SU-DHL-6 (cell line): ENCODE results near the gene NEURL1B.

ENCODE experiments used
- H2AFZ ChIP-seq: fragments of 200-600 bp; sonication (generic); 2 replicates; pipeline ENCODE4 v1.6.1; 2014; ENCODE audit warnings: low read depth, mild to moderate bottlenecking, moderate library complexity, mixed read lengths, antibody characterized with exemption, low read length; ENCODE audit not compliant: severe bottlenecking
- H3F3A ChIP-seq: fragments of 200-600 bp; shearing (Covaris generic); 2 replicates; pipeline ENCODE4 v1.6.0; 2016; ENCODE audit warnings: antibody characterized with exemption, mild to moderate bottlenecking; ENCODE audit not compliant: insufficient read depth
- H3K27ac ChIP-seq: fragments of 200-600 bp; sonication (generic); 2 replicates; pipeline ENCODE4 v1.5.1; 2016; ENCODE audit warnings: low read depth, mild to moderate bottlenecking, low read length, moderate library complexity, mixed read lengths
- H3K27me3 ChIP-seq: fragments of 200-600 bp; sonication (generic), shearing (Covaris generic); 2 replicates; pipeline ENCODE4 v1.6.0; 2014; ENCODE audit warnings: mild to moderate bottlenecking, low read length
- H3K36me3 ChIP-seq: fragments of 200-600 bp; sonication (generic); 2 replicates; pipeline ENCODE4 v1.6.1; 2014; ENCODE audit warnings: mild to moderate bottlenecking, low read length, mixed read lengths
- H3K4me2 ChIP-seq: fragments of 300-600, 200-600 bp; shearing (Covaris generic), sonication (generic); 2 replicates; pipeline ENCODE4 v1.6.0; 2014; ENCODE audit warnings: low read length, low read depth, mild to moderate bottlenecking; ENCODE audit not compliant: poor library complexity, severe bottlenecking
- H3K4me3 ChIP-seq: fragments of 200-600 bp; sonication (generic); 2 replicates; pipeline ENCODE4 v1.5.1; 2014; ENCODE audit warnings: antibody characterized with exemption, low read length, mild to moderate bottlenecking, mixed read lengths; ENCODE audit not compliant: insufficient read depth, poor library complexity, severe bottlenecking
- H3K79me2 ChIP-seq: fragments of 200-600 bp; sonication (generic); 2 replicates; pipeline ENCODE4 v1.6.1; 2014; ENCODE audit warnings: mild to moderate bottlenecking, low read length, moderate library complexity; ENCODE audit not compliant: insufficient read depth
- H3K9ac ChIP-seq: fragments of 200-600 bp; sonication (generic); 2 replicates; pipeline ENCODE4 v1.7.0; 2014; ENCODE audit warnings: mild to moderate bottlenecking, low read length
- H3K9me2 ChIP-seq: fragments of 200-600 bp; sonication (generic); replicated peaks from 2 replicates; pipeline ENCODE4 v1.6.1; 2014; ENCODE audit warnings: low read length; ENCODE audit not compliant: insufficient read depth
- H3K9me3 ChIP-seq: fragments of 200-600 bp; sonication (generic); 2 replicates; pipeline ENCODE4 v1.6.1; 2014; ENCODE audit warnings: low read length, mixed read lengths; ENCODE audit not compliant: insufficient read depth
- H4K20me1 ChIP-seq: fragments of 200-600 bp; sonication (generic); 2 replicates; pipeline ENCODE4 v1.6.1; 2014; ENCODE audit warnings: low read depth, mild to moderate bottlenecking, antibody characterized with exemption, low read length, moderate library complexity, mixed read lengths
- CTCF ChIP-seq: fragments of 200-600 bp; sonication (generic); IDR thresholded peaks from one replicate; pipeline ENCODE4 v1.5.1; 2017; ENCODE audit warnings: antibody characterized with exemption, mild to moderate bottlenecking, low read length, moderate library complexity; ENCODE audit not compliant: insufficient read depth, poor library complexity, severe bottlenecking
- EZH2phosphoT487 ChIP-seq: fragments of 200-600 bp; sonication (generic), shearing (Covaris generic); conservative IDR thresholded peaks from 2 replicates; pipeline ENCODE4 v1.6.1; 2018; ENCODE audit warnings: mild to moderate bottlenecking, antibody characterized with exemption, low read length, moderate library complexity, mixed read lengths

NEURL1B gene

GRCh38 chr5:172685091-172685490 is 44.0 kb downstream of the NEURL1B start:
- Histone ChIP-seq H3K9me2 (no peaks in the 10 kb centered on the region), H3K27me3 (no peaks in the 10 kb centered on the region), H3K4me2 (no peak overlapping the region), H3K9me3 (no peaks in the 10 kb centered on the region), H3K36me3 (no peaks in the 10 kb centered on the region), H3K4me3 (no peak overlapping the region), H3K27ac (no peak overlapping the region), H4K20me1 (no peaks in the 10 kb centered on the region), H3F3A (no peaks in the 10 kb centered on the region), H3K9ac (no peak overlapping the region), H2AFZ (no peak overlapping the region), H3K79me2 (no peaks in the 10 kb centered on the region)
- no peak for TF ChIP-seq EZH2phosphoT487
- TF ChIP-seq CTCF = no peak

- no peaks in the 10 kb centered on the region for H3K9me2 ChIP-seq
- H3F3A ChIP-seq = no peaks in the 10 kb centered on the region
- H3K9ac ChIP-seq = no peak overlapping the region
Measured at GRCh38 chr5:172686111-172686510, 45.0 kb downstream of the NEURL1B start.

GRCh38 chr5:172686539-172687390 is 45.7 kb downstream of the NEURL1B start:
- Histone ChIP-seq H4K20me1 (no peaks in the 10 kb centered on the region), H3K9ac (no peak overlapping the region)

More at GRCh38 chr5:172686111-172686510, 45.0 kb downstream of the NEURL1B start:
- Histone ChIP-seq H3K27me3 (no peaks in the 10 kb centered on the region), H3K27ac (no peak overlapping the region), H3K9me3 (no peaks in the 10 kb centered on the region), H3K4me2 (no peak overlapping the region), H3K79me2 (no peaks in the 10 kb centered on the region), H4K20me1 (no peaks in the 10 kb centered on the region), H2AFZ (no peak overlapping the region), H3K36me3 (no peaks in the 10 kb centered on the region), H3K4me3 (no peak overlapping the region)
- TF ChIP-seq EZH2phosphoT487 = no peak
- TF ChIP-seq CTCF = no peak

More at GRCh38 chr5:172686539-172687390, 45.7 kb downstream of the NEURL1B start:
- no peak overlapping the region for H3K4me3 ChIP-seq
- no peaks in the 10 kb centered on the region for H3K36me3 ChIP-seq
- no peak overlapping the region for H3K4me2 ChIP-seq
- H3K27ac ChIP-seq = no peak overlapping the region
- no peak for TF ChIP-seq CTCF
- no peak for TF ChIP-seq EZH2phosphoT487
- H3F3A ChIP-seq = no peaks in the 10 kb centered on the region
- no peak overlapping the region for H2AFZ ChIP-seq
- no peaks in the 10 kb centered on the region for H3K9me2 ChIP-seq
- H3K79me2 ChIP-seq = no peaks in the 10 kb centered on the region
- H3K27me3 ChIP-seq = no peaks in the 10 kb centered on the region
- no peaks in the 10 kb centered on the region for H3K9me3 ChIP-seq
